ENCODE results near the gene CDK9.
A peak's percentile ranks its signal among the peaks of the same experiment; 100 is the strongest.
"Not testable (repeated sequence)": the region's sequence is repeated elsewhere in the genome, so short reads cannot be mapped to it uniquely, and the experiment has no call there.

The CDK9 gene

DNA sequence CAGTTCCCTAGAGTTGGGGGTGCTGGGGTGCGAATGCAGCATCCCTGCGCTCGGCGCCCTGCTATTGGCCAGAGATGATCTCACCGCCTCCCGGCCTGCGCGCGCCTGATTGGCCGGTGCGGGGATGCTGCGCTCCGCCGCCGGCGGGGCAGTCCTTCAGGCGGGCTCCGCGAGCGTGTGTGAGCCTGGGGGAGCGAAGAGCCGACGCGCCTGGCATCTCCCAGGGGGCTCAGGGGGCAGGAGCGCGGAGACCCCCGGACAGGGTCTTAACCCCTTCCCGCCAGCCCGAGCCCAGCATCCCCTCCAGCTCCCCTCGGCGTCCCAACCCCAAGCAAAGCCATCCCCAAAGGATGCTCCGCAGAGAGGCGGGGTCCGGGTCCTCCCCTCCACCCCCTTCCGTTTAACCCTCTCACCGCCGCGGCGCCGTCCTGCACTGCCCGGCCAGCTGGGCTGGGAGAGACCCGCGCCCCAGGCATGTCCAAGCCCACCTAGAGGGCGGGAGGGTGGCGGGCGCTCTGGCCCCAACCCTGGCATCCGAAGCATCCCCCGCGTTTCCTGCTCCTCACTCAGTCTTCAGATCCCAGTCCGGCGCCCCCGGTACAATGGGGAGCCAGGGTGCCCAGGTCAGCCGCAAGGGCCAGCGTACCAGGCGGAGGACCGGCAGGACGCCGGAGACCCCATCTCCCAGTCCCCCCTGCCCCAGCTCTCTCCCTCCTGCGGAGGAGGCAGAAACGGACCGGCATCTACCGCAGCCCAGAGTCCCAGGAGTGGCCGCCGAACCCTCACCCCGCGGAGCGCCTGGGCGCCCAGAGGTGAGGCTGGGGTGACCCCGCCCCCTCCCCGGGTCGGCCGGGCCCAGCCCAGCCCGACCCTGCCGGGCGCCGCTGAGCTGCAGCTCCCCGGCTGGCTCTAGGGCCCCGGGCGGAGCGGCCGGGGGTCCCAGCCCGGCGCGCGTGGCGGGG, 31.5 kb upstream of the CDK9 start:
- H3K27ac Mint-ChIP-seq, result no peak overlapping the region
- no peak overlapping the region for H3K4me3 Mint-ChIP-seq
- ATAC-seq (replicated peaks), result no peak
- no peaks in the 10 kb centered on the region for H3K9me3 Mint-ChIP-seq
- H3K36me3 Mint-ChIP-seq, result peaks cover 35 to 44% of the 10 kb centered on the region in 2 donors
- DNase-seq, result no peak
- H3K27me3 Mint-ChIP-seq, result no peaks in the 10 kb centered on the region
- peaks cover 13 to 23% of the 10 kb centered on the region in 2 donors for H3K4me1 Mint-ChIP-seq

DNA sequence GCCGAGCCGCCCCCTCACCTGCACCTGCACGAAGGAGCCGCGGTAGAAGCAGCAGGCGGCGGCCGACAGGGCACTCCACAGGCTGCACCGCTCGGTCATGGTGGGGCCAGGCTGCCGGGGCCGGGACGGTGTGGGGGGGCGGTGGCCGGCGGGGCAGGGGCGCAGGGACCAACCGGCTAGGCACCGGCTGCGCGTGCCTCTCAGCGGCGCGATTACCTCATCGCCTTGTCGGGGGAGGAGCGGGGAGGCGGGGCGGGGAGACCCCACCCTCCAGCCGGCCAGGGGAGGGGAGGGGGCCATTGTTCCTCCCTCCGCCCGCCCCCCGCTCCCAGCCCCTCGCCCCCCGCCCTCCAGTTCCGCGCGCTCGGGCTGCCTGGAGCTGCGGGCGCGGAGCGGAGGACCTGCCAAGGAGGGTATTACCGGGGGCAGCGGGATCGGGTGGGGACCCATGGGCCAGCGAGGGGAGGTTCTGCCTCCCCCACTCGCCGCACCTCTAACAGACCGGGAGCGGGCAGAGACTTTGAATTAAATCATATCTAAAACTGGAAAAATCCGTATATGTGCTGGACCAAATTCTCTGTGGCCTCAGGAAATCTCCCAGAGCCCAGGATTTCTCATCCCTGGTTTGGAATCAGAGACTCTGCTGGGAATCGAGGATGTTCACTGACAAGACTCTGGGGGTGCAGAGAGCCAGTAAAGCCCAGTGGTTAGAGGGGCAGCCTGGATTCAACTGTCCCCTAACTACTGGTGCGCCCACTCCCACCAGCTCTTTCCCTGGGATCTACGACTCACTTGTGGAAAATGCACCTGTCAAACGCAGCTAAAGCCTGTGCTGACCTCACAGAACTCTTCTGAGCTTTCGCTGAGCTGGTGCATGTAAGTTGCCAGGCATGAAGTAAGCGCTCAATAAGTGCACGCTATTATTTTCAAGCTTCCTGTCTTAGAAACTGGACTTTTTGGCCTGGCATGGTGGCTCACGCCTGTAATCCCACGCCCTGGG, 30.5 kb upstream of the CDK9 start:
- DNase-seq, result no peak
- ATAC-seq (replicated peaks), result no peak
- Mint-ChIP-seq H3K9me3 (no peaks in the 10 kb centered on the region), H3K4me3 (no peak overlapping the region), H3K4me1 (peaks cover 13 to 23% of the 10 kb centered on the region in 2 donors), H3K27me3 (no peaks in the 10 kb centered on the region), H3K36me3 (peaks cover 30 to 37% of the 10 kb centered on the region in 2 donors), H3K27ac (no peak overlapping the region)

DNA sequence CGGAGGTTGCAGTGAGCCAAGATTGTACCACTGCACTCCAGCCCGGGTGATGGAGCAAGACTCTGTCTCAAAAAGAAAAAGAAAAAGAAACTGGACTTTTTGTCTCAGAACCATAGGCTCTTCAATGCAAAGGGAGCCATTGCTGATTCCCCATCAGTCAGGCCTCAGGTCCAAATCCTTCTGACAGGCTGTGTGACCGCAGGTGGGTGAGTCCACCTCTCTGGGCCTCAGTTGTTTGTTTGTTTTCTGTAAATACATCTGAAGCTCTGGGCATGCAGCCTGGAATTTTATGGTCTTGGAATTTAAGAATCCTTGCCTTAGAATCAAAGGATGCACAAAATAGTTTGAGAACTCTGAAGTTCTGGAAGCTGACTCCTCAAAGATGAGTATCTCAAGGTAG, 29.6 kb upstream of the CDK9 start:
- Mint-ChIP-seq H3K4me1 (peaks cover 15 to 23% of the 10 kb centered on the region in 2 donors), H3K36me3 (peaks cover 27 to 33% of the 10 kb centered on the region in 2 donors), H3K27me3 (no peaks in the 10 kb centered on the region), H3K27ac (no peak overlapping the region), H3K4me3 (no peak overlapping the region), H3K9me3 (no peaks in the 10 kb centered on the region)
- no peak for ATAC-seq (replicated peaks)
- DNase-seq, result no peak

DNA sequence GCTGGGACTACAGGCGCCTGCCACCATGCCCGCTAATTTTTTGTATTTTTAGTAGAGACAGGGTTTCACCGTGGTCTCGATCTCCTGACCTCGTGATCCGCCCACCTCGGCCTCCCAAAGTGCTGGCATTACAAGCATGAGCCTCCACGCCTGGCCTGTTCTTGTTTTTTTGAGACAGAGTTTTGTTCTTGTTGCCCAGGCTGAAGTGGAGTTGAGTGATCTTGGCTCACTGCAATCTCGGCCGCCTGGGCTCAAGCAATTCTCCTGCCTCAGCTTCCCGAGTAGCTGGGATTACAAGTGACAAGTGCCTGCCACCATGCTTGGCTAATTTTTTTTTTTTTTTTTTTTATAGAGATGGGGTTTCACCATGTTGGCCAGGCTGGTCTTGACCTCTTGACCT, 29.1 kb upstream of the CDK9 start:
- not testable (repeated sequence) for ATAC-seq (replicated peaks); DNase-seq; H3K27ac Mint-ChIP-seq; H3K9me3 Mint-ChIP-seq; H3K4me3 Mint-ChIP-seq; H3K27me3 Mint-ChIP-seq
- H3K36me3 Mint-ChIP-seq, result peaks cover 28 to 30% of the 10 kb centered on the region in 2 donors
- H3K4me1 Mint-ChIP-seq, result peaks cover 15 to 23% of the 10 kb centered on the region in 2 donors

DNA sequence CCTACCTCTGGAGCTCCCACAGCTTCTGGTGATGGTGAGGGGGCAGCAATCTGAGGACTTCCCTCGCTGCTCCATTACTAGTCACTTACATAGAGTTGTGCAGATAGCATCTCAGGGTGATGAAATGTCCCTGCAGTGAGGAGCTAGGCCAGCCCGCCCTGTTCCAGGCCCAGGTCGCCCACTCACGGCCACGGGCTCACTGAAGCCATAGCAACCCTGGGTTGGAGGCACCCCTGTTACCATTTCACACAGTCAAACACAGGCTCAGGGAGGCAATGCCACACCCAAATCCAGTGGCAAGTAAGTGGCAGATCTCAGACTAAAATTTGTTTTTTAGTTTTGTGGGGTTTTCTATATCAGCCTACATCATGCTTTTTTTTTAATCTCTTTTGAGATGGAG, 27.0 kb upstream of the CDK9 start:
- peaks cover 32 to 33% of the 10 kb centered on the region in 2 donors for H3K36me3 Mint-ChIP-seq
- DNase-seq, result no peak
- no peaks in the 10 kb centered on the region for H3K9me3 Mint-ChIP-seq
- peaks cover 23 to 30% of the 10 kb centered on the region in 2 donors for H3K4me1 Mint-ChIP-seq
- H3K4me3 Mint-ChIP-seq, result no peak overlapping the region
- ATAC-seq (replicated peaks), result no peak
- H3K27me3 Mint-ChIP-seq, result no peaks in the 10 kb centered on the region
- peak overlapping the region; percentile 88 for H3K27ac Mint-ChIP-seq

DNA sequence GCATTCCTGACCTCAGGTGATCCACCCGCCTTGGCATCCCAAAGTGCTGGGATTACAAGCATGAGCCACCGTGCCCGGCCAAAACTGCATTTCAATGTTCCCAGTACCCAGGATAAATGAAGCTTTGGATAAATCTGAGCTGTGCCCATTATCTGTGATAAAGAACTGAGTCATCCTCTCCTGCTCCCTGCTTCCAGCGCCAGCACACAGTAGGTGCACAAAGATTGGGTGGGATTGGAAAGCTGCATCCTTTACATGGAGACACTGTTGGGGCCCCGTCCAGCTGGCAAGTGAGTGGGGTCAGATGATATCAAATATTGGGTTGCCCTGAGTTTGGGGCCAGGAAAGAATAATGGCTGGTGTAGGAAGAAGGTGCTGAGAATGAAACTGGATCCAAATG, 24.8 kb upstream of the CDK9 start:
- no peak for DNase-seq
- Mint-ChIP-seq H3K27me3 (no peaks in the 10 kb centered on the region), H3K4me3 (no peak overlapping the region), H3K4me1 (peaks cover 38 to 48% of the 10 kb centered on the region in 2 donors), H3K36me3 (peaks cover 46 to 54% of the 10 kb centered on the region in 2 donors), H3K9me3 (no peaks in the 10 kb centered on the region), H3K27ac (peak overlapping the region; percentile 69)
- no peak for ATAC-seq (replicated peaks)

DNA sequence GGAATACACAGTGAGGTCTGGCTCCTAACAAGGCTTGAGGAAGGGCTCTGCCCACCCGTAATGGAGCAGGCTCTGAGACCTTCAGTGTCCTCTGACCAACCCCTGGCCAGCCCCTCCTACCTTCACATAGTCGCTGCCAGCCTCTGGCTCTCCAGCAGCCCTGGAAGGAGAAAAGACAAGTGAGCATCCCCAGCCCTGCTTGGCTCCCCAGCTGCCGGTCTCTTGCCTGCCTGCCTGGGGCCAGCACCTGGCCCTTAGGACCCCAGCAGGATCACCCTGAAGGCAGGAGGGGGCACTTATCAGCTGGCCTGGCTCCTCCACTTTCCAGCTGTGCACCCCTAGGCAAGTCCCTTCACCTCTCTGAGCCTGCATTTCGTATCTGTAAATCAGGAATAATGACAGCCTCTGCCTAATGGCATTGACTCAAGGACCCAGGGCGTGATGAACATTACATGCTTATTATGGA, 24.3 kb upstream of the CDK9 start:
- ATAC-seq (replicated peaks), result no peak
- H3K36me3 Mint-ChIP-seq, result peaks cover 50 to 58% of the 10 kb centered on the region in 2 donors
- no peaks in the 10 kb centered on the region for H3K27me3 Mint-ChIP-seq
- no peak for DNase-seq
- H3K27ac Mint-ChIP-seq, result peak overlapping the region; percentile 51
- peaks cover 42 to 53% of the 10 kb centered on the region in 2 donors for H3K4me1 Mint-ChIP-seq
- H3K9me3 Mint-ChIP-seq, result no peaks in the 10 kb centered on the region
- H3K4me3 Mint-ChIP-seq, result no peak overlapping the region

DNA sequence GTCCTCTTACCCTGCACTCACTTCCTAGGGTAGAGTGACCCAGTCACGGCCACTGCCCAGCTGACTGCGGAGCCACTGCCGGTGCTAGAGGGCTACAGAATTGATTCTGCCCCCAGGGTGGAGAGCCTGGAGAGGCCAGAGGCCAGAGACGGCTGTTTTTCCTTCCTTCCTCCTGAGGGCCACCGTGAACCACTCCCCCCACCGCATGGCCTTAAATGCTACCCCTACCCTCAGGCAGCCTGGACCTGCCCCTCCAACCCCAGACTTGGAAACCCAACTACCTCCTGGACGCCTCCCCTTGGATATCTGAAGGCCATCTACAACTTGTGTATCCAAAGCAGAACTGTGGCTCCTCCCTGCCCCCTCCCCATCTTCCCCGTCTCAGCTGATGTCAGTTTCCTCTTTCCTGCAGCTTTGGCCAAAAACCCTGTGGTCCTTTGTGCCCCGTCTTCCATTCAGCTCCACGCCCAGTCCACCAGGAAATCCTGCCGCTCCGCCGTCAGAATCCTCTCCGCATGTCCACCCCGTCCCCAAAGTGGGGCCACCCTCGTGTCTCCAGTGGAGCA, 23.6 kb upstream of the CDK9 start:
- Mint-ChIP-seq H3K4me1 (peaks cover 46 to 60% of the 10 kb centered on the region in 2 donors), H3K36me3 (peaks cover 56 to 64% of the 10 kb centered on the region in 2 donors), H3K27me3 (no peaks in the 10 kb centered on the region), H3K4me3 (no peak overlapping the region), H3K9me3 (no peaks in the 10 kb centered on the region), H3K27ac (peak overlapping the region; percentile 81)
- DNase-seq (no peak), ATAC-seq (replicated peaks) (no peak)

DNA sequence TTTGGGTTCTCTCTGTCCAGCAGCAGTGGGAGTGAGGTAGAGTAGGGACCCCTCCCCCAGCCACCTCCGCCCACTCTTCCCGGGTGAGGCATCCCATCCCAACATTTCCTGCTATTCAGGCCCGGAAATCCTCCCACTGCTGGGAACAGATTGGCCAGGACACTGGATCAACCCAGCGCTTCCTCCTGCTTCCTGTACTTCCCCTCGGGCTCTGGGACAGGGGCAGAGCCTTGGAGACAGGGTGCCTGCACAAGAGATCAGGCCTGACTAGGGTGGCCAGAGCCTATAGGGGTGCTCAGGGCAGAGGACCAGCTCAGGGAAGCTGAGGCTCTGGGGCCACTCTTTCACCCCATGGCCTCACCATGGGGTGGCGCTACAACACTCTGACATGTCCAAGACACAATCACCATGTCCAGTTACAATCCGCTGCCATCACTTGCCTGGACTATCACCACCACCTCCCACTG, 21.9 kb upstream of the CDK9 start:
- Mint-ChIP-seq H3K27ac (peak overlapping the region; percentile 69), H3K27me3 (no peaks in the 10 kb centered on the region), H3K4me3 (no peak overlapping the region), H3K4me1 (peaks cover 48 to 68% of the 10 kb centered on the region in 2 donors), H3K9me3 (no peaks in the 10 kb centered on the region), H3K36me3 (peaks cover 58 to 65% of the 10 kb centered on the region in 2 donors)
- ATAC-seq (replicated peaks) (peak; percentile 63 to 68), DNase-seq (no peak)

DNA sequence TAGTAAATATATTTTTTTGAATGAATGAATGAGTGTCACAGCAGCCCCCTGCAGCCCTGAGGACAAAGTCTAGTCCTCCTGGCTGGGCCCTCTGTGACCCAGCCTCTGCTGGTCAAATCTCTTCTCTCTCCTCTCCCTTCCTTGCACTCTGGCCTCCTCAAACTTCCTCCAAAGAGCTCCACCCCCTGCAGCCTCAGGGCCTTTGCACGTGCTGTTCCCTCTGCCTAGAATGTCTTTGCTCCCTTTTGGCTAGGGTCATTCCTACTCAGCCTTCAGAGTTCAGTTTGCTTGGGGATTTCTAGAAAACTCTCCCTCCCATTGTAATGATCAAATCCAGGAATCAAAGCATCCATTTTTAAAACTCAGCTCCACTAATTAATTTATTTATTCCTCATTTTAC, 20.4 kb upstream of the CDK9 start:
- ATAC-seq (replicated peaks) (no peak), DNase-seq (no peak)
- Mint-ChIP-seq H3K27ac (peak overlapping the region; percentile 73), H3K4me1 (peaks cover 59 to 82% of the 10 kb centered on the region in 2 donors), H3K4me3 (no peak overlapping the region), H3K36me3 (peaks cover 65 to 72% of the 10 kb centered on the region in 2 donors), H3K27me3 (no peaks in the 10 kb centered on the region), H3K9me3 (no peaks in the 10 kb centered on the region)

DNA sequence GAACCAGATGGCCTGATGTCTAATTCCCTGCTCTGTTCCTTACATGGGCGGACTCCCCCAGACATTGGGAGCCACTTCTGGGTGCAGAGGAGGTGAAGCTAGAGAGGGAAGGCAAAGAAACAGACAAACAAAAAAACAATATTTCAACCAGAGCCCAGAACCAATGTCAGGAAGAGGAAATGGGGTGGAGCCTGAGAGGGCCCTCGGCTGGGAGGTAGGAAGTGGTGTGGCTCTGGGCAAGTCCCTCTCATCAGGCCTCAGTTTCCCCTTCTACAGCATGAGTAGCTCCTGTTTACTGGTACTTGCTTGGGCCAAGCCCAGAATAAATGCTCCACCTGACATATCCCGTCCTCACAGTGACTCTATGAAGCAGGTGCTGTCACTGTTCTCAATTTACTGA, 18.4 kb upstream of the CDK9 start:
- no peaks in the 10 kb centered on the region for H3K27me3 Mint-ChIP-seq
- ATAC-seq (replicated peaks) (no peak), DNase-seq (no peak)
- peaks cover 63 to 73% of the 10 kb centered on the region in 2 donors for H3K36me3 Mint-ChIP-seq
- H3K9me3 Mint-ChIP-seq, result no peaks in the 10 kb centered on the region
- H3K27ac Mint-ChIP-seq, result peak overlapping the region; percentile 95
- H3K4me3 Mint-ChIP-seq, result peak overlapping the region in 1 of 2 donors; percentile 32
- H3K4me1 Mint-ChIP-seq, result peaks cover 63 to 92% of the 10 kb centered on the region in 2 donors

DNA sequence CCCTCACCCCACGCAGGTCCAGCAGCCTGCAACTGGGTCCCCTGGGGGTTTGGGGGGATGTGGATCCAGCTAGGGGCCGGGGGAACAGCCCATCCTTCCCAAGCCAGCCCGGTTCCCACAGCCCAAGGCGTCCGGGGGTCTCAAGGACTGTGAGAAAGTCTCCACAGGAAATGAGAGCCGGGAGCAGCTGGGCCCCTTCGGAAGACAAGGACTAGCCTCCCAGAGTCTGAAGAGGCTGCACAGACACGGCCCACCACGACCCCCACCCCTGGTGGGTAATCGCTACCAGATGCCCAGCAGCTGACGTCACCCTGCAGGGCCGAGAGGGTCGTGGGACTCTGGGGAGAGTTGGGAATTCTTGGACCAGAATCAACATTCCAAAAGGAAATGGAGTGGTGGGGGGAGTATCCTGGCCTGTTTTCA, 17.9 kb upstream of the CDK9 start:
- no peak for ATAC-seq (replicated peaks)
- DNase-seq, result no peak
- Mint-ChIP-seq H3K27me3 (no peaks in the 10 kb centered on the region), H3K9me3 (no peaks in the 10 kb centered on the region), H3K27ac (peak overlapping the region; percentile 95), H3K36me3 (peaks cover 58 to 68% of the 10 kb centered on the region in 2 donors), H3K4me3 (no peak overlapping the region), H3K4me1 (peaks cover 58 to 88% of the 10 kb centered on the region in 2 donors)

DNA sequence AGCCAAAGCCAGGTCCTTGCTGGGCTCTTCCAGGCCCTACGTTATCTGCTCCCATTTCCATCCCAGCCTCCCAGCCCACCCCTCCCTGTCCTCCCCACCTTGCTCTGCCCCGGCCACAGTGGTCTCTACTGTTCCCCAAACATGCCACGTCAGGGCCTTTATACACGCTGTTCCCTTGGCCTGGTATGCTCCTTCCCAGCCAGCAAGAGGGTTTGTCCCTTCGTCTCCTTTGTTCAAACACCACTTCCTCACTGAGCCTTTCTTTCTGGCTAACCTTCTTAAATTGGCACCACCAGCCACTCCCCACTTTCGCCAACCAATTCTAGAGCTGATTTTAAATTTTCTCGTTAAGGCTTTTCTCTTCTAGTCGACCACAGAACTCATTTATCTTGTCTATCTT, 17.1 kb upstream of the CDK9 start:
- Mint-ChIP-seq H3K27ac (peak overlapping the region; percentile 88), H3K4me1 (peaks cover 55 to 86% of the 10 kb centered on the region in 2 donors), H3K4me3 (peak overlapping the region; percentile 5 to 27), H3K36me3 (peaks cover 54 to 61% of the 10 kb centered on the region in 2 donors), H3K27me3 (no peaks in the 10 kb centered on the region), H3K9me3 (no peaks in the 10 kb centered on the region)
- DNase-seq, result no peak
- no peak for ATAC-seq (replicated peaks)
